HG03103 (cell line): Measurements from ENCODE around the gene PEDS1.
"Not testable (repeated sequence)": the region's sequence is repeated elsewhere in the genome, so short reads cannot be mapped to it uniquely, and the experiment has no call there.

Experiments used
- ATAC-seq: cut with Tn5 transposase; IDR thresholded peaks from one replicate; pipeline ENCODE4 v1.9.1; 2021; ENCODE audit warnings: low read depth; ENCODE audit not compliant: unreplicated experiment

The PEDS1 gene

DNA sequence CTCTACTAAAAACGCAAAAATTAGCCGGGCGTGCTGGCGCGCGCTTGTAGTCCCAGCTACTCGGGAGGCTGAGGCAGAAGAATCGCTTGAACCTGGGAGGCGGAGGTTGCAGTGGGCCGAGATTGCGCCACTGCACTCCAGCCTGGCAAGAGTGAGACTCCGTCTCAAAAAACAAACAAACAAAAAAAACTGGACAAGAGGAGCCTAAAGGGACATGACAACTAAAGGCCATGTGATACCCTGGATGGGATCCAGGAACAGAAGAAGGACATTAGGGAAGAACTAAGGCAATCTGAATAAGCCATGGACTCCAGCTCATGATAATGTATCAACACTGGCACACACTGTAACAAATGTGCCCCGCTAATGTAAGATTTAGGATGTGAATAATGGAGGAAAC is 15.8 kb downstream of the PEDS1 start:
- not testable (repeated sequence) for ATAC-seq

DNA sequence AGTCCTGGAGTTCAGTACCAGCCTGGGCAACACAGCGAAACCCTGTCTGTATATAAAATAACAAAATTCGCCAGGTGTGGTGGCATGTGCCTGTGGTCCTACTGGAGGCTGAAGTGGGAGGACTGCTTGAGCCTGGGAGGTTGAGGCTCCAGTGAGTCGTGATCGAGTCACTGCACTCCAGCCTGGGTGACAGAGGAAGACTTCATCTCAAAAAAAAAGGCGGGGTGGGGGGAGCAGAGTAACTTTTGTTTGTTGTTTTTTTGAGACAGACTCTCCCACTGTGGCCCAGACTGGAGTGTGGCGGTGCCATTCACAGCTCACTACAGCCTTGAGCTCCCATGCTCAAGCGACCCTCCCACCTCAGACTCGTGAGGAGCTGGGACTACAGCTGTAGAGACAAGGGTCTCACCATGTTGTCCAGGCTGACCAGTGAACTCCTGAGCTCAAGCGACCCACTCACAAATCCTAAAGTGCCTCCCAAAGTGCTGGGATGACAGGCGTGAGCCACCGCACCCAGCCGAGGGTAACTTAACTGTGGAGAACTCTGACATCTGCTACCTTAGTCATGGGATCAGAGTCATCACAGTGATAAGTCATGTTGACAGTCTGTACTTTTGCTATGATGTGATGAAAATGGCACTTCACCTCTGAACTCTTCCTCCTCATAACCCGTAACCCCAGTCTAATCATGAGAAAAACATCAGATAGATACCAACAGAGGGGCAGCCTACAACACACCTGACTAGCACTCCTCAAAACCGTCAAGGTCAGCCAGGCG is 16.5 kb downstream of the PEDS1 start:
- no peak for ATAC-seq

DNA sequence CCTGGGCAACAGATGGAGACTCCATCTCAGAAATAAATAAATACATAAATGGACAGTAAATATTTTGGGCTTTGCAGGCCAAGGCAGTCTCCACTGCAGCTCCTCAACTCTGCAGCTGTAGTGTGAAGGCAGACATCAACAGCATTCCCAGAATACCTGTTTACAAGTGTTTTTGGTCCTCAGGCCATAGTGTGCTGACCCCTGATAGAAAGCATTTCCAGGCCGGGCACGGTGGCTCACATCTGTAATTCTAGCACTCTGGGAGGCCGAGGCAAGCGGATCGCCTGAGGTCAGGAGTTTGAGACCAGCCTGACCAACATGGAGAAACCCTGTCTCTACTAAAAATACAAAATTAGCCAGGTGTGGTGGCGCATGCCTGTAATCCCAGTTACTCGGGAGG is 18.4 kb downstream of the PEDS1 start:
- ATAC-seq: not testable (repeated sequence)

DNA sequence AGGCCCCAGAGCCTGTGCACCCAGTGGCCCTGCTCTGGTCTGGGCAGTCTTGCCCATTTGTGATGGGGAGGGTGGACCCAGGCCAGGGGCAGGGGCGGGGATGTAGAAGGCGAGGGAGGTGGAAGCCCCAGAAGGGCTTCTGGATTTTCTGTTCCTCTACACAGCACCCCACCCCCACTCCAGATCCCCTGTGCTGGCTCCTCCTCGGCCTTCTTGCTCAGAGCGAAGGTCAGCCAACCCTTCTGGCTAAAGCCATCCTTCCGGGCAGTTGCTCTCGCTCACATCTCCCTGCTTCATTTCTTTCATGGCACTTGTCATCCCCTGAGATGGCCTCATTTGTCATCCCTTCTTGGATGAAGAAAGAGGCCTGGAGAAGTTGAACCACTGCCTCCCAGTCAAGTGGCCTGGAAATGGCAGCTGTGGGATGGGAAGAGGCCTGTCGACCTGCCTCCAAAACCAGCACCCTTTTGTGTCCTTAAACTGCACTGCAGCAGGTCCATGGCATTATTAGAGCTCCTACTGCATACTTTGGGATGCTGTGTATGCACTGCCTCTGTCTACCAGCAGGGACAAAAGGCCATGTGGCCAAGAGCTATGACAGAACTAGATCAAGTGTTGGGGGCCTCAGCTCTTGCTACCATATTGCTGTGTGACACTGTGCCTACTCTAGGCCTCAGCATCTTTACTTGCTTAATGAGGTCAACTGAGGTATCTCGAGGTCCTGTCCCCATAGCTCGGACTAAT is 19.9 kb downstream of the PEDS1 start:
- ATAC-seq: no peak

DNA sequence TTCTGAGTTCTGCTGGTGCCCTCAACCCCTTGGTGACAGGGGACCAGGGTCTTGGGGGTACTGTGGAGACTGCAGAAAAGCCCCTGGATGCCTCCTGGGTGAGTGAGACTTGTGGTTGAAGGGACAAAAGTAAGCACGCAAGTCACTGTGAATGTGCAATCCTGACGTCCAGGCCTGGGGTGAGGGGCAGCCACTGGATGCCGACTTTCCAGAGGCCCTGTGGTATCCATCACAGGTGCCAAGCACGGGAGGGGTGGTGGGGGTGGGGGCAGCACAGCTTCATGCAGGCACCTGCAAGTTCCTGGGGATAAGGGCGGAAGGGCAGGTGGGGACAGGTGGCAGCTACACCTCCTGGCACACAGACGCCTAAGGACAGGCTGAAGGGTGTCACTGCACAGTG is 20.5 kb downstream of the PEDS1 start:
- ATAC-seq: no peak

DNA sequence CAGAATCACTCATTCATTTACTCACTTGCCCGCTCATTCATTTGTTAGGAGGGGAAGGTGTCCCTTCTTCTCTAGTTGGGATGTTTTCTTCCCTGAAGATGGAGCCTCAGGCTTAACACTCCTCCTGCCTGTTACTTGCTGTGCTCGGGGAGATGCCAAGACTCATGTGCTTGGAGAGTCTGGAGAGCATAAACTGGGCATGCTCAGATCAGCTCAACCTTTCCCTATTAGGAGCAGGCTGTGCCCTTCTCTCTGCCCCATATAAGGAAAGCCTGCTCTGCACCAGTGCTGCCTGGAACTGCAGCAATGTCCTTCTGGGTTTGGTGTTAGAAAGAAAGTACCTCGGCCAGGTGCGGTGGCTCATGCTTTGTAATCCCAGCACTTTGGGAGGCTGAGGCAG is 22.5 kb downstream of the PEDS1 start:
- no peak for ATAC-seq

DNA sequence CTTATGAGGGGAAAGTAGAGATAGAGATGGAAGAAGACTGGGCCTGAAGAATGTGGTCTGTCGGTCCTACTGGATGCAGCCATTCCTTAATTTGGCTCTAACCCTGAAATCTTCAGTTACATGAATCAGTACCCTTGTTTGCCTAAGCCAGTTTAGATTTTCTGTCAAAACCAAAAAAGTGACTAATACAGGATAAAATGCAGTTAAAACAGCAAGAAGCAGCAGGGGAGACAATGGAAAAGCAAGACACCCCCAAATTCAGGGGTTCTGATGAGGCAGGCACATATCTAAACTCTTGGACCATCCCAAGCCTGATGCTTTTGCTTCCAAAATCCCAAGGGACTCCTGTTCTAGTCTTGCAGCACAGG is 23.2 kb downstream of the PEDS1 start:
- ATAC-seq: no peak

DNA sequence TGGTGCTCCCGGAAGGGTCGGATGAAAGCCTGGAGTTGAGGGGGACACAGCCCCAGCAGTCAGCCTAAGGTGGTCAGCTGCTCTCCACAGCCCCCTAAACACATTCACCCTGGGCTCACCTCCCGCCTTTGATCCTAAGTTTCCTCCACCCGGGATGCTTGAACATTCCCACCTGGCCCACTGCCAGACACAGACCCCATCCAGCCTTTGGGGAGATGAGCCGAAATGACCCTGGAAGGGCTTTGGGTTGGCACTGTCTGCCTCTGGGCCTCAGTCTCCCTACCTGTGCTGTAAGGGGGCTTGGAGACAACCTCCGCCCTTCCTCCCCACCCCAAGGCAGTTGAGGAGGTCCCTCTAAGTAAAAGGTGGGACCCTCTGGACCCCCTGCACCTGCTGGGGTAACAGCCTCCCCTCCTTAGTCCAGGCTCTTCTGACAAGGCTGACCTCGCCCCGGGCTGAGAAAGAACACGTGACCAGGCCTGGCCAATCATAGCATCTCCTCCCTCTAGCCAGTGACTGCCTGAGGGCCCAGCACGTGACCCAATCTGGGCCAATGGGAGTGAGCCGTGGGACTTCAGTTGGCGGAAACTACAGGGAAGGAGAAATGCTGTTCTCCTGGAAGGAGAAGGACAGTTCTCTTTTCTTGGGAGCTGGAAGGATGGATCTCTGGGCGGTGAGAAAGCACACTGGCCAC is 23.7 kb downstream of the PEDS1 start:
- no peak for ATAC-seq

DNA sequence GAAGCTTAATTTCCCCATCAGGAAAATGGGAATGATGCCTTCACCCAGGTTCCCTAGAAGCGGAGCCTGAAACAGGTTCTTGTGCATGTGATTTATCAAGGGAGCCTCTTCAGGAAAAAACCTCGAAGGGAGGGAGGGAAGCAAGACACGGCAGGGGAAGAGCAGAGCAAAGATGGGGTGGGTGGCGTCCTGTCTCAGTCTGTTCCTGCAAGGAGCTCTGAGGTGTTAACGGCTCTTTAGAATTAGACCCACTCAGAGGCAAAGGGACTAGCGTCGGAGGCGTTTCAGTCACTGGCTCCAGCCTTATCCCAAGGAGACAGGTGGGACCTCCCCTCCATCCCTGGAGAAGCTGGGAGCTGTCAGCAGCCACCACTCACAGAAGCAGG is 25.0 kb downstream of the PEDS1 start:
- no peak for ATAC-seq

DNA sequence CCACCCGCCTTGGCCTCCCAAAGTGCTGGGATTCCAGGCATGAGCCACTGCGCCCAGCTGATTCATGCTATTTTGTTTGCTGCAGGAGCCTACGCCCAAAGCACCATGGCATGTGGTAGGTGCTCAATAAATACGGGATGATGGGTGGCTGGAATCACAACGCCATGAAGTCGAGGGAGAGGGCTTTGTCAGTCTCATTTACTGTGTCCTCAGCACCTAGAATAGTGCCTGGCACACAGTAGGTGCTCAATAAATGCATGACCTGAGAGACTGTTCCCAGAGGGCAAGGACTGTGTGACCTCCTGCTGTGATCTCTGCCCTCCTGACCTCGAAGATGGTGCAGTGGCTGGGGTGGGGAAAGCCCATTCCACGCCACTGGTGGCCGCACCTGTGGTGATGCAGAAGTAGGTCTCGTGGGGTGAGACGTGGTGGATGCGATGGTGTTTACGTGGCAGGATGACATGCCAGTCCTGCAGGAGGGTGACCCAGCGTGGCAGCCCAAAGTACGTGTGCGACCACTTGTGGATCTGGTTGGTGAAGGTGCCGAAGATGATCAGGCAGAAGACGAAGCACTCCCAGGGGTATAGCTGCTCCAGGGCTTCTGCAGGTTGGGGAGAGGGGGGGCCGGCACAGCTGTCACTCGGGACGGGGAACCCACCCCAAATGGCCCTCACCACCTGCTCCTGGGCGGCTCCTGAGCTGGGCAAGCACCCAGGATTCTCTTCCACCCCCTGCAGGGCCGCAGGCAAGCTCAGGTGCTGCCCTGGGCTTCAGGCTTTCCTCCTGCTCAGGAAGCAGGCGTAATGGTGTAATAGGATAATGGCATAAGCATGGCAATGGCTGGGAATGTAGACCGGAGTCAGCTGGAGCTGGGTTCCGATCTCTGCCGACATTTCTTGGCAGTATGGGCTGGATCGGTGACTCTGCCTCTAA is 25.7 kb downstream of the PEDS1 start:
- no peak for ATAC-seq

DNA sequence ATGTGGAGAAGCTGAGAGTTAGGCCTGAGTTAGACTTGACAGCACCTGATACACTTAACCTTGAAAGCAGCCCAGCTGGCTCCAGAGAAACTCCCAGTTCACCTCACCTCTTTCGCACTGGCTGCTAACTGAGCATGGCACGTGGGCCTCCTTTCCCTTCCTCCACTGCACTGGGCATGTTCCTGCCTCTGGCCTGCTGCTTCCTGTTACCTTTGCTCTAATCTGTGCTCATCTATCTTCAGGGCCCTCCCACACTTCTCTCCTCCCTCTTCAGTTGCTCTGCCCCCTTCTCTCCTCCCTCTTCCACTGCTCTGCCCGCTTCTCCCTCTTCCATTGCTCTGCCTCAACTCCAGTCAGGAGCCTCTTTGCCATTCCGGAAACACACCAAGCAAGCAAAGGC is 26.9 kb downstream of the PEDS1 start:
- no peak for ATAC-seq

DNA sequence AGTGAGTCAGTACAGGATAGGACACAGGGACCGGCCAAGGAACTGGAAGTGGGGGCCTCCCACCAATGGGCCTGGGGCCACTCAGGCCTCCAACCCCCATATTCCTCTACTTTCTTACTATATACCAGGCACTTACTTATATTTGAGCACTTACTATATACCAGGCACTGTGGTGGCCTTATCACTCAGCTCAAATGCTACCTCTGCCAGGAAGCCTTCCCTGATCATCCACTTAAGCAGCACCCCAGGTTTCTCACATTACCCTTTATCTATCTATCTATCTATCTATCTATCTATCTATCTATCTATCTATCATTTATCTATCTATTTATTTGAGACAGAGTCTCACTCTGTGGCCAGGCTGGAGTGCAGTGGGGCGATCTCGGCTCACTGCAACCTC is 28.2 kb downstream of the PEDS1 start:
- ATAC-seq: no peak

DNA sequence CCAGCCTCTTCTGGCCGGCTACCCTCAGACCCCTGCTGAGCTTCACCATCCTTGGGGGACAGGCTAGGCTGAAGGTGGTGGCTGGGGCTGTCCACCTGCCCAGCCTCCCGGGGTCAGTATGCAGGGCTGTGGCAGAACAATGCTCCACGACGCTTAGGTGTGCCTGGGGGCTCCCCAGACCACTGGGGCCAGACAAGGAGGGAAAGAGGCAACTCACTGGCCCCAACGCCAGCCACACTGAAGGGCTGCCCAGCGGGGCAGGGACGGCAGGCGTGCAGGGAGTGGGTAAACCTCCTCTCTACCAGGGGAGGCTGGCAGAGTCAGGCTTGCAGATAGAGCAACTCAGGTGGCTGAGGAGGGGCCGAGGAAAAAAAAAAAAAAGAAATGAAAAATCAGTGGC is 29.0 kb downstream of the PEDS1 start:
- no peak for ATAC-seq

DNA sequence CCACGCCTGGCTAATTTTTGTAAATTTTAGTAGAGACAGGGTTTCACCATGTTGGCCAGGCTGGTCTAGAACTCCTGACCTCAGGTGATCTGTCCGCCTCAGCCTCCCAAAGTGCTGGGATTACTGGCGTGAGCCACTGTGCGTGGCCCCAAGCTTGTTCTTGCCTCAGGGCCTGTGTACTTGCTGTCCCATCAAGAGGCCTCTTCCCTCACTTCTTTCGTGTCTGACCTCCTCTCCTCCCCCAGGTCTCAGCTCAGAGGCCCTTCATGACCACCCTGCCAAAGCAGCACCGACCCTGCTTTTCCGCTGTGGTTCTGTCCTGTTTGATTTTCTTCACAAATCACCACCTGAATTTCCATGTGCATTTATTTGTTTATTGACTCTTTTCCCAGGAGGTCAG is 30.1 kb downstream of the PEDS1 start:
- ATAC-seq: no peak

DNA sequence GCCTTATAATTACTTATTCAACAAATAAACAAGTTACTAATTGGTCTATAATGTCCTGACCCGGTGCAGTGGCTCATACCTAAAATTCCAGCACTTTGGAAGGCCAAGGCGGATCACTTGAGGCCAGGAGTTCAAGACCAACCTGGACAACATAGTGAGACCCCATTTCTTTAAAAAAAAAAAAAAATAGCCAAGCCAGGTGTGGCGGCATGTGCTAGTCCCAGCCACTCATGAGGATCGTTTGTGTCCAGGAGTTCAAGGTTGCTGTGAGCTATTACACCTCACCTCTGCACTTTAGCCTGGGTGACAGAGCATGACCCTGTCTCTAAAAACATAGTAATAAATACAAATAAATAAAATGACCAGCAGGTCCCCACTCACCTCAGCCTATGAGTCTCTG is 30.8 kb downstream of the PEDS1 start:
- ATAC-seq: no peak

DNA sequence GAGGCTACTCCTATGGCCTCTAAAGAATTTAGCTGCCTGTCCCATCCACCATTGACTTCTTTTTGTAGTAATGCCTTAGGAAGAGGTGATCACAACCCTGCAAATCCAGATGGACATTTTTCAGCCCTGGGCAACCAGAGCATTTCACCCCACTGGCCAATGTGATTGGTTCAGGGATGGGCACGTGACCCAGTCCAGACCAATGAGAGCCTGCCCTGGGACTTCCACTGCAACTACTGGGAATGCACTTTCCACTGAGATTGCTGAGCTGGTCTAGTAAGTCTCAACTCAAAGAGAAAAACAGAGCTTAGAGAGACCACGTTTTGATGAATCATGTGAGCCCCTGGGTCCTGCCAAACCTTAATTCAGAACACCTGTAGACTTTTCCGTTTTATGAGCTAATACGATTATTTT is 31.7 kb downstream of the PEDS1 start:
- ATAC-seq: no peak

DNA sequence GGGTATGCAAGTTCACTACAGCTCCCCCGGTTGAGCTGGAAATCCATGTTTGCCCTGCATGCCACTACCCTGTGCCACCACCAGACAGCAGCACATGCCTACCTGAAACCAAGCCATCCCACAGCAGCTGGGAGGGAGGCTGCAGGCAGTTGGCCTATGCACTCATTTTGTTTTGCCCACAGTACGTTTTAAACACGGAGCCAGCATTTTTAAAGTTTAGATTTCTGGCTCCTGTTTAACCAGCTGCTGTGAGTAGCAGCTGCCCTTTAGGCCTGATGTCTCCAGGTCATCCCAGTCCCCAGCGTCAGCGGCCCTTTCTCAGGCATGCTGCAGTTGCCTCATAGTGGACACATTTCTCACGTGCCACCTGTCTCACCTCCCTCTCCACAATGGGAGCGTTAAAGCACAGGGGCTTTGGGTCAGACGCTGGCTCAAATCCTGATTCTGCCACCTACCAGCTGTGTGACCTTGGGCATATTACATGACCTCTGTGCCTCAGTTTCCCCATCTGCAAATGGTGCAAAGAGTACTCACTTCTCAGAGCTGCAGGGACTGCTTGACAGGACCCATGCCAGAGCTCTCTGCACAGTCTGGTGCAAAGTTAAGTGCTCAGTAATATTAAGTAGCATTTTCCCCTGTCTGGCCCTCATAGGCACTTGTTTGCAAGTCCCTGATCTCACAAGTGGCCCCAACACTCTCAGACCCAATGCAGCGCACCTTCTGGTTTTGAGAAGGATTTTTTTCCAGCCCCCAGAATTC is 32.4 kb downstream of the PEDS1 start:
- ATAC-seq: no peak

DNA sequence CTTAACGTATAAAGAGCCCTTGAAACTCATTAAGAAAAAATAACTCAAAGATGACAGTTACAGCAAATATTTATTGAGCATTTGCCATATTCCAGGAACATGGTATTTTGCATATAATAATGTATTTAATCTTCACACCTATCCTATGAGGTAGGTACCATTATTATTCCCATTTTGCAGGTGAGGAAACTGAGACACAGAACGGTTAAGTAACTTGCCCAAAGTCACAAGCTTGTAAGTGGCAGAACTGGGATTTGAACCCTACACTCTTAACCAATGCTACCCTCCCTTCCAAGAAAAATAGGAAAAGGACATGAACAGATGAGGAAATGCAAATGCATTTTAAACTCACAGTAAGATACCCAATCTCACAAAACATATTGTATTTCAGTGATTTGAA is 35.3 kb downstream of the PEDS1 start:
- ATAC-seq: no peak

DNA sequence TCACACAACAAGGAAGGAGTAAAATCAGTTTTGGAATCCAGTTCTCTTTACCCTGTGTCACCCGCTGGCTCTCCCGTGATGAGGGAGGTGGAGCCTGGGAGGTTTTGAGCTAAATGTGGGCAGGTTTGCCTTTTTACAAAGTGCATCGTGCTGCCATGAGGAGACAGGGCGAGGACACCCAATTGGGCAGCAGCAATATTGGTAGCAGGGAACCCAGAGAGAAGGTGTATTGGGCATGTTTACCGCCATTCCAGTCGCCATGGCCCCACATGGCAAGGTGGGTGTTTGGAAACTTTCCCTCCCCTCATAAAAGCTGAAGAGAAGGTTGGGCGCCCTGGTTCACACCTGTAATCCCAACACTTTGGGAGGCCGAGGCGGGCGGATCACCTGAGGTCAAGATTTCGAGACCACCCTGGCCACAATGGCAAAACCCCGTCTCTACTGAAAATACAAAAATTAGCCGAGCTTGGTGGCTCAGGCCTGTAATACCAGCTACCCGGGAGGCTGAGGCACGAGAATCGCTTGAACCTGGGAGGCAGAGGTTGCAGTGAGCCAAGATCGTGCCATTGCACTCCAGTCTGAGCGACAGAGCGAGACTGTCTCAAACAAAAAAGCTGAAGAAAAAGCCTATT is 37.0 kb downstream of the PEDS1 start:
- ATAC-seq: no peak
